TTC549 (cell line): ENCODE results near the gene STIP1.

Source experiments
- FAIRE-seq: peaks from 2 replicates; lab custom pipeline; 2012; peaks lifted over from hg19 to GRCh38; lab: Jason Lieb, UNC

Gene STIP1

GRCh38 chr11:64251753-64252002 lies 65.7 kb downstream of the STIP1 start:
- no peak for FAIRE-seq

DNA sequence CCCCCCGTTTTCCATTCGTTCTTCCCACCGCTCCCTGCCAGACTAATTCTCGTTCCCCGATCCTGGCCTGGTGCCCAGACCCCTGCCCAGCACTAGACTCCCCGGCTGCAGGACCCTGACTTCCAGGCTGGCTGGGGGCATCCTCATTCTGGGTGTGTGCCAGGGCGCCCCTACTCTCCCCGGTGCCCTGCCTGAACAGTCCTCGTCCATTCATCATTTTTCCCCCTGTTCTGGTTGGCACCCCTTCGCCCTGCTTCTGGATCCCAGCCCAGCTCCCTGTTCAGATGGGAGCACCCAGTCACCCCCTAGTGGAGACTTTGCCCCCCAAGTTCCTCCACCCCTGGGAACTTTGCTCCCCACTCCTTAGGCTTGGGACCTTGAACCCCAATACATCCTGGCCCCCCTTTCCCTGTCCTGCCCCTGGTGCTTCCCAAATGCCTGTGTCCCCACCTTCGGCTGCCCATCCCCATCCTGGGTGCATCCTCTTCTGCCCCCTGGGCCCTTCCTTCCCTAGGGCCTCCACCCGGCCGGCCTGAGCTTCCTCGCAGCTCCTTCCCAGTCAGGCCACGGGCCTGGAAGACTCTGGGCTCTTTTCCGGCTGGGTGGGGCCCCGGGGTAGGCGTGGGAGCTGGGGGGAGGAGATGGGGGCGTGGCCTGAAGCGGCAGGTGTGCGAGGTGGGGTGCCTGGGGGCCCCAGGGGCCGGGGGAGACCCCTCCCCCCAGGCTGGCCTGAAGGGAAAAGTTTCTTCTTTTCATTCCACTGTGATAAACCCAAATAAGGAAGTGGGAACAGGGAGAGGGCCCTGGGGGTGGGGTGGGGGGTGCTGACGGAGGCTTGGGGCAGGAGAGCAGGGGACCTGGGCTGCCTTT lies 66.3 kb downstream of the STIP1 start:
- no peak for FAIRE-seq

GRCh38 chr11:64253043-64253442 lies 67.1 kb downstream of the STIP1 start:
- no peak for FAIRE-seq

GRCh38 chr11:64253481-64253880 lies 67.5 kb downstream of the STIP1 start:
- FAIRE-seq, result no peak
